ENCODE measurements around the gene ATOSB.

Gene ATOSB

DNA sequence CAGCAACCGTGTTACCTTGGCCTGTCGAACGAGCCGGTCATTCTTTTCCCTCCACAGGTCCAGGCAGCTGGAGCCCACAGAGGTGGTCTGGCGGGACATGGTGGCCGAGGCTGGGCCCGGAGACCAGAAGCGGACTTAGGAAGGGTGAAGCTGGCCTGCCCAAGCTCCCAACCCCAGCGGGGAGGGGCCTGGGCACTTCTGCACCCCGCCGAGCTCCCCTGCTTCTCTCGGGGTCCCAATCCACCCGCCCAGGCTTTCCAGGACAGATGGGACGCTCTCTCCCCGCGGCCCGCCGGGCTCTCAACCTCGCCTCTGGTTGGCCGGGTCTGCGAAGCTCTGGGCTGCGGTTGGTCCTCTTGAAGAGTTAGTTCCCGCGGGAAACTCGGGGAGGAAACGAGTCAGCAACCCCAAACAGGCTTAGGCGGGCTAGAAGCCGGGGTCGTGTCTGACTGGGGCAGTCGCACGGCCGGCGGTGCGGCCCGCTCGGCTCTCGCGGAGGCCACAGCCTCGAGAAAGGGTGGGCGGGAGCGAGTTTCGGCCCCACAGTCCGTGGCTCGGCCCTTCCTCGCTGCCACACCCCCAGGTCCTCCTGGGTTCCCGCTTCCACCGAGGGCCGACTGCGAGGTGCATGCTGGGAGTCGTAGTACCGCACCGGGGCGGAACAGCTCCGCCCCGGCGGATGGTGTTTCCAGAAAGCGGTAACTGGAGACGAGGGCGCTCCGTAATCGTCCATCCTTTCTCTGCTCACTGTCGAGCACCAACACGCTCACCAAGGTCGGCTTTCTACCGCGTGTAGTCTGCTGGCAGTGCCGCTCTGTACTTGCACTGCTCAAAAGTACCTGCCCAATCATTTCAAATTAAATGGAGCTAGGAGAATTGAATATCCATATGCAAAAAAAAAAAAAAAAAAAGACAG is 36.0 kb downstream of the ATOSB start, which contains the start of gene FANCG:
TSS of gene FANCG (minus strand) at position 517 of the 916 bp plus-strand sequence. CDS start at position 99, 418 bp downstream.
- DNase-seq (ENCODE audit: low read depth): peak; percentile 74

- DNase-seq (ENCODE audit: low read depth): no peak
These were observed 36.6 kb downstream of the ATOSB start for GRCh38 chr9:35079041-35079425.

GRCh38 chr9:35078066-35078465 is 37.6 kb downstream of the ATOSB start:
- DNase-seq (ENCODE audit: low read depth): no peak

- no peak for DNase-seq (ENCODE audit: low read depth)
These were observed 38.8 kb downstream of the ATOSB start for GRCh38 chr9:35076848-35077247.

DNA sequence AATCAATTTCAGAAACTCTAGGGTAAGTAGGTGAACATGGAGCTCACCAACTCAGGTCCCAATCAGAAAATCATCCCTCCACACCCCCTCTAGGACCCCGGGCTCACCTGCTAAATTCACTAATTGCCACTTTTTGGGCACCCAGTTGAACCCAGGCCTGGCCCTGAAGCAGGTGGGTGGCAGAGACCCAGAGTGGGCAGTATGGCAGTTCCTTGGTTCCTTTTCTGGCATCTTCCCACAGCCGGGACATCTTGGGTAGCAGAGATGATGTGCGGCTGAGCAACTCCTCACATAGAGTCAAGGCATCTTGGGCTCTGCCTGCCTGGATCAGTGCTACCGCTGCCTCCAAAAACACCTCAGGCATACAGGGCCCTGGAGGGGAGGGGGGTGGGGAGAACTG is 40.3 kb downstream of the ATOSB start:
- no peak for DNase-seq (ENCODE audit: low read depth)

DNA sequence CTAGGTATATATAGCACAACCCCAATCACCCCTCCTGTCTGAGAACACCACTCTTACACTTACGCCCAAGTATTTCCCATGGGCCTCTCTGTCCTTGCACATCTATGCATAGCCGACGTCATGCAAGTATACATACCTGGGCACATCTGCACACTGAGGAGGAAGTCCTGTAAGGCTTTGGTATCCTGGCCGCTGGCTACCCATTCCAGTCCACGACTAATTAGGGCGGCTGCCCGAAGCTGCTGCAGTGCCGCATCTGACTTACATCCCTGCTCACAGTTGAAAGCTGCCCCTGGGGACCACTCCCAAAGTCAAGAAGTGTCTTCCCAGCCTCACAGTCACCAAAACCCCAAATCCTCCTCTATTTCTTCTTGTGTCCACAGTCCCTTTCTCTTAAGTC is 40.9 kb downstream of the ATOSB start:
- DNase-seq (ENCODE audit: low read depth): no peak

DNA sequence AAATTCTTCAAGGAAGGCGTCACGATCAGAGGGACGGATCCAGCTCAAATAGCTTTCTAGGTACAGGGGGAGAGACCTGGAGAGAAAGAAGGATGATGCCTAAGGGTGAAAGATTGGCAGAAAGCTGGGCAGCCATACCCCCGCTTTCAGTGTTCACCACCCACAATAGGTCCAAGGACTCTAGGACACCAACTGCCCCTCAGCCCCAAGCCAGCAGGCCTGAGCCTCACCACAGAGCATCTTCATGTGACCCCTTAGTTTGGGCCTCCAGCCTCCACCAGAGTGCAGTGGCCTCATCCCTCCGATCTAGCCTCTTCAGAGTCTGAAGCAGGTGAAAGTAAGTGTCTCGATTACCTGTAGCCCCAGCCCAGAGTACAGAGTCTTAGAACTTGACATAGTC is 41.5 kb downstream of the ATOSB start:
- DNase-seq (ENCODE audit: low read depth): no peak

DNA sequence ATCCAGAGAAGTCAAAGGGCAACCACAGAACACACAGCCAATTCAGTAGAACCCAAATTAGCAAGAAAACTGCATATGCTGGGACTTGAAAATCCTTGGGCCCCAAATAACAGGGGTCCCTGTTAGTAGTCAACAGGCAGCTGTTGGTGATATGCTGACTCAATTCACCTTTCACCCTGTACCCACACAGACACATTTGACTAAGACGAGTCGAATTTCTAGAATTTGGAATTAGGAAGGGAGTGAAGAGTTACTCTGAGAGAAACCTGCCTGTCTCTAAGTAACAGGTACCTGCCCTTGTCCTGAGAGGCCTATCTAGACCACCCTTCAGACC is 42.4 kb downstream of the ATOSB start:
- DNase-seq (ENCODE audit: low read depth): no peak

DNA sequence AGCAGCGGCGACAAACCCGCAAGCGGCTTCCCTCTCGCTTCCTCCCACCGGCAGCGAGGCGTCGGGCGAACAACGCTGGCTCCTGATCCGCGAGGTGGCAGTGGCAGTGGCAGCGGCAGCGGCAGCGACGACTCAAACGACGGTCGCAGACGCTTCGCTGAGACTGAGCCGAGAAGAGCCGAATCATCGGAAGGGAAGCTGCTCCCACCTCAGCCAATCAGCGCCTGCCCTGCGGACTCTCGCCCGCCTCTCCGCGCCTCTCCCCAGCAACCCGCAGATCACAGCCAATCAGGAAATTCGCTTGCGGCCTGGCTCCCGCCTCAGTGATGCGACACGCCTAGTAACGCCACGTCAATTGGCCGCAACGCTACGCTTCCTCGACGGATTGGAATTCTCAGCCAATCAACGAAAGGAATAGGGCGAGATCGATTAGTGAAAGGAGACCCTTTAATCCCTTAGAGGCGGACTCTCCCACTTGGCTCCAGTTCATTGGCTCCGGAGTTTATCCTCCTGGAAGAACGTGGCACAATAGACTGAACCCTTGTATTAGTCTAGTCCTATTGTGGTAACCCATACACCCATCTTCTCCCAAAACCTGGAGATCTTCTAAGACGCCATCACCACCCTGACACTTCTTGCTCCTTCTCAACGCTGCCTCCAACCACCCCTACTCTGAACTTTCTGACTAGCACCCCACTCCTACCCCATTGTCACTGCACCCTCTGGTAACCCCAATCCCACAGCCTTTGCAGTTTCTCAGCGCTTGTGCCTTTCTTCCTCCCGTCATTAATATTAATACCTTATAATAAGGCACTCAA is 43.0 kb downstream of the ATOSB start, which contains the start of gene VCP:
TSS of gene VCP (minus strand) at position 165 of the 818 bp plus-strand sequence. CDS start 272 bp downstream, outside the sequence.
- DNase-seq (ENCODE audit: low read depth): peak; percentile 99

DNA sequence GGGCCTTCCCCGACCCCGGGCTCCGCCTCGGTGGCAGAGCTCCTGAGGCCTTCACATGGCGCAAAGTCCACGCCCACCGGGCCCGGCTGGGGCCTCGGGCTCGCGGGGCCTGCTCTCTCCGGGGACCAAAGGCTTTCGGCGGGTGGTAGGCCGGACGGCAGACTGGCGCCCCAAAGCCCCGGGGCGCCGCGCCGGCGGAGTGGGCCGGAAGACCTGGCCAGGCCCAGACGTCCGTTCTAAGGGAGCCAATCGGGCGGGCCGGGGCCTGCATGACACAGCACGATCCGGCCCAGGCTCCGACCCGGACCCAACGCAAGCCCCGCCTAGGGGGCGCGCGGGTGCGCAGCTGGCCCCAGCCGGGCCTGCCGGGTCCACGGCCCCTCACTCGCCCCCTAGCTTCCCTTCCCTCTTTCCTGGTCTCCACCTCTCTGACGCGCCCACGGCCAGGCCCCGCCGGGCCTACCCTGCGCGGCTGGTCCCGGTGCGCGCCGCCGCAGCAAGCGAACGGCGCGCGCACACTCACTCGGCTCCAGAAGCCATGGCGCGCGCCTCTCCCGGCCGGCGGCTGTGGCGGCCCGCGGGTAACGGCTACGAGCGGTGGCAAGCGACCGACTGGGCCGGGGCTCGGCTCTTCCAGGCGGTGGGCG is 43.7 kb downstream of the ATOSB start:
- DNase-seq (ENCODE audit: low read depth): no peak

DNA sequence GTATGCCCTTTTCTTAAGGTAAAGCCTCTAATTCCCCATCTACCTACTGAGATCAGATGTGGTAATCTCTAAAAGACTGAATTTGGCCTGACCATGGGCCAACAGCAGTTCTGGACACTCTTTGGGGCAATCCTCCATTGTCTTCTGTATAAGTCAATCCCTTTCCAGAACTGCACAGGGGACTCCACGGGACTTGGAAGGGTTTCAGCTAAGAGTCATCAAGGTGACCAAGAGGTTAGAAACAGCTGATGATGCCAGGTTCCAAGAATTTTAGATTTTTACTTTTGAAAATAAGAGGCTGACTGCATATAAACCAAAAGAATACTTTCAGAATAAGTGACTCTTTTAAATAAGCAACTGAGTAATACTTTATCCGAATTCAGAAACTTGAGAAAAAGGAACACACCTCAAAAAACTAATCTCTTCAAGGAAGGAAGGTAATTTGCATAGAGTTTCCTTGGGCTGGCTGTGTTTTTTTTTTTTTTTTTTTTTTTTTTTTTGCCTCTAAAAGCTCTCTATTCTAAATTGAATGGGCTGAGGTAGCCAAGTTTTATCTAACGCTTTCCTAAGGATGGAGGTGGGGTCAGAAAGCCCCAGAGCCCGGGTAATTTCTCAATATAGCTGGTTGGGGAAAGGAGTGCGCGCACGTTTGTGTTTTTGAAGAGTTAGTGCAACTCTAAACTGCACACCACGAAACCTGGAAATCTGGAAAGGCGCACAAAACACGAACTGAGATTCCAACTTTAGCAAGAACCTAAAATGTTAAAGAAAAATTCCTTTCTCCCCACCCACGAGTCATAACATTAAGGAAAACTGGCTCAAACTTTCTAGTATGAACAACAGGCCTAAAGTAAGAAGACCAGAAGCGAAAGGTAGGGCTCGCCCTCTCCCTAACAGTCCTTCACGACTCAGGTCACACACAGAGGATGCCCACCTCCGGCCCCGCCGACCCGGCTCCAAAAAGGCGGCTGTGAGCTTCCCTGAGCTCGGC is 44.5 kb downstream of the ATOSB start:
- no peak for DNase-seq (ENCODE audit: low read depth)

DNA sequence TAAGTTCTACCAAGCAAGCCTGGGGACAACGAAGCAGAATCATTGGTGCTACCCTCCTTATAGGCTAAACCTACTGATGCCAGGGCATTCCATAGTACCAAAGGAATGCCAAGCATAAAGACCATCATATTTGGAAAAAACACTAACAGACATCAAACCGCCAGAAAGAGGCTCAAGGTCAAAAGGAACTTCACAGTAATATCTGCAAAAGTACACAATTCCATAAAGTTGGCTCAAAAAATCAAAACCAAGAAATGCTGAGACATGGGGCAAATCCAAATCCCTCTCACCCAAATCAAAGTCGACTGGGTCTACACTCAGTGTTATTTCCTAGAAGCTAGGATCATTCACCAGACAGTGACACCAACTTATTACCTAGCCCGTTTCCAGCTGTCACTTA is 46.6 kb downstream of the ATOSB start:
- DNase-seq (ENCODE audit: low read depth): no peak

GRCh38 chr9:35067056-35067455 is 48.6 kb downstream of the ATOSB start:
- no peak for DNase-seq (ENCODE audit: low read depth)

DNA sequence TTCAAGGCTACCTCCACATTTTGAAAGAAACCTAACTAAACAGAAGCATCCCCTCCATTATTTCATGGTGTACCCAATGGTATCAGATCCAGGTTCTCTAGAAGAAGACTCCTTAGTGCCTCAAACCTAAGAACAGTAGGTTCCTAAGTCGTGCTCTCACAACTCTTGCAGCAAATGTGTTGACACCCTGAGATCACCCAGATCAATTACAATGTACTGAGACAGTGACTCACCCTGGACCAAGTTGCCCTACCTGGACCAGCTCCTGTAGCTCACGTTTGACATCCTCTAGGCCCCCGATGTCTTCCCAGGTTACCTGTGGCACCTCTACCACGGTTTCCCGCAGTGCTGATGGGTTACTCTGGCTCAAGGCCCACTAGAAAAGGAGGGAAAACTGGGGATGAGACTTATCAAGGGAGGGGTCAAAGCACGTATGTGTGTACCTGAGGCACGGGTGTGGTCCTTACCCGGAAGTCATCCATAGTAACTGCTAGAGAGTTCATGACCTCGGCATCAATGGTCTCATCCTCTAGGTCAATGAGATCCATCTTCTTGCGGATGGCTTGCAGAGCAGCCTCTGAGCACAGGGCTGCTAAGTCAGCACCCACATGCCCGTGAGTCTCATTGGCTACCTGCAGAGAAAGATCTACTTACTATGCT is 55.0 kb downstream of the ATOSB start:
- no peak for DNase-seq (ENCODE audit: low read depth)

DNA sequence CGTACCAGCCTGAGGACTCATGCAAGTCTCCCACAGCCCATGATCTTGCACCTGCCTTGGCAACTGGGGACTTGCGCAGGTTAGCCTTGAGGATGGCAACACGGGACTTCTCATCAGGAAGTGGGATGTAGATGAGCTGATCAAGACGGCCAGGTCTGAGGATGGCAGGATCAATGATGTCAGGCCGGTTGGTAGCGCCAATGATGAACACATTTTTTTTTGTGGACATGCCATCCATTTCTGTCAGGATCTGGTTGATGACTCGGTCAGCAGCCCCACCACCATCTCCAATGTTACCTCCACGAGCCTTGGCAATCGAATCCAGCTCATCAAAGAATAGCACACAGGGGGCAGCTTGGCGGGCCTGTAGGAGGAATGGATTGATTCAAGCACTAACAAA is 56.2 kb downstream of the ATOSB start:
- no peak for DNase-seq (ENCODE audit: low read depth)

- DNase-seq (ENCODE audit: low read depth): no peak
These were observed 58.4 kb downstream of the ATOSB start for GRCh38 chr9:35057271-35057620.

- DNase-seq (ENCODE audit: low read depth): no peak
These were observed 58.9 kb downstream of the ATOSB start for GRCh38 chr9:35056571-35057270.

DNA sequence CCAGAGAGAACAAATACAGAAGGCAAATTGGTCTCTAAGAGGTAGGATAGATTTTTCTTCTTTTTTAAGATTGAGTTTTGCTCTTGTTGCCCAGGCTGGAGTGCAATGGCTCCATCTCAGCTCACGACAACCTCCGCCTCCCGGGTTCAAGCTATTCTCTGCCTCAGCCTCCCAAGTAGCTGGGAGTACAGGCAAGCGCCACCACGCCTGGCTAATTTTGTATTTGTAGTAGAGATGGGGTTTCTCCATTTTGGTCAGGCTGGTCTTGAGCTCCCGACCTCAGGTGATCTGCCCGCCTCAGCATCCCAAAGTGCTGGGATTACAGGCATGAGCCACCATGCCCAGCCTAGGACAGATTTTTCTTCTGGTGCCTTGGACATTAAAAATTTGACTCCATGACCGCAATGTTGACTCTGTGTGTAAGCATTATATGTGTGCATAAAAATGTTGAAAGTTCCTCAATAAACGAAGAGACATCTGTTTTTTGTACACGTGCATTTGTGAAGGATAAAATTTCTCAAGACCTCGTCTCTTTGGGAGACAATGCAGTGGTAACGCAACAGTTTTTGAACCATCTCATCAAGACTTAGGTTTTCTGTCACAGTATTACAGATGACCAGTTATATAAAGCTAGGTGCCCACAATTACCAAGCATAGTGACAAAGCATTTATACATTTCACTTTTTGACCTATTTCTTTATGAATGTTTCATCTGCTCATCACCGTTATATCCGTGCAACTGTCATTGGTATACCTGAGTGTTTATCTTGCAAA is 60.6 kb downstream of the ATOSB start:
- no peak for DNase-seq (ENCODE audit: low read depth)

GRCh38 chr9:35054185-35054835 is 61.4 kb downstream of the ATOSB start:
- no peak for DNase-seq (ENCODE audit: low read depth)
